ENCODE results near the gene DCLRE1A.

The DCLRE1A gene

DNA sequence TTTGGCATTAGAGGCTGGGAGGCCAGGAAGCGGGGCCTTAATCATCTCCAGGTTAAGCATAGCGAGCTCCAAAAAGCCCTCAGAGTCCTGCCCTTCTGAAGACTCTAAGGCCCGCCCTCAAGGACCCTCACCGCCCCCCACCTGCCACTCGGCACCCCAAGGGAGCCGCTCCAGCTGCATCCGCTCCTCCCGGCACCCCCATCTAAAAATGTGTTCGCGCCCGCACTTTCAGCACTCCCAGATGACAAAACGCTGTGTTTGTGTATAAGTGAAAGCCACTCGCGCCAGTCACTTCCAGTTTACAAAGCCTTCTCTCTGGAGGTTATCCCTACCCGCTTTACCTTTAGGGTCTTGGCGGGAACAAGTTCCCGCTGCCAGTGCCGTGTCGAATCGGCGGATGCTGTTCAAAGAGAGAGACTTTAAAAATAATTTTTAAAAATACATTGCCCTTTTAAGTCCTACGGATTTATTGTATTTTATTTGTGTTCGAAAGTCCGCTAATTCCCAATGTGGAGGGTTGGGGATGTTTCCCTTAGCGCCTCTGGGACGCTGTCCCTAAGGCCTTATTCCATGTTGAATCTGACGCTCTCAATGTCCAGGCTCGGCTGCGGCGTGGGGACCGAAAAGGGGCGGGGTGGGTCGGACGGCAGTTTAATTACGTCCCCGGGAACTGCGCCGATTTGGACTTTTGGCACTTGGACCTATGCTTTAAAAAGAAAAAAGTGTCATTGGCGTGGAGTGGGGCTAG, at the start of gene DCLRE1A, which contains the start of gene NHLRC2:
TSS of gene DCLRE1A (minus strand) at position 70 of the 748 bp plus-strand sequence. CDS start 900 bp downstream, outside the sequence.
TSS of gene NHLRC2 (plus strand) at position 649 of the 748 bp plus-strand sequence. CDS start 212 bp downstream, outside the sequence.
- DNase-seq: peak; percentile 17

DNA sequence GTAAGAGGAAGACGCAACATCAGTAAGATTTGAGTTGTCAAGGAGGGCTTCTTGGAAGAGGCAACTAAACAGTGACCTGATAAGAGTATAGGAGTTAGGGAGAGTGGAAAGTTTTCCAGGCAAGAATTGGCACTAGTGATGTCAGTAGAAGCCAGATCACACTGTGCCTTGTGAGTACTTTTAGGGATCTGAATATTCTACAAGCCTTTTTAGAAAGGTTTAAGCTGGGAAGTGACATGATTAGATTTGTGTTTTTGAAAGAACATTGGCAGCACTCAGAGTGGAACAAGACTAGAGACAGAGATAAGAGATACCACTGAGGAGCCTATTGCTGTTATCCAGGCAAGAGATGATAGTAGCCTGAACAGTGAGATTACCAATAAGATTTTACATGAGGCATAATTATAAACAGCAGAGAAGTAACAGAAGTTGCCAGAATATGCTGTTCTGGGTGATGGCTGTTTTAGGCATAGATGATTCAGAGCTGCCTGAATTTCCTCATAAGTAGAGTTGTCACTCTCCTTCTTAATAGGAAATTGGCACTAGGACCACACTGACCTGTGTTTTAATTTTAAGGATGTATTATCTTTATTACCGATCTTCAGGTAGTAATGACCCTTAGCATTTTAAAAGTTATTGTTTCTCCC, 46.2 kb upstream of the DCLRE1A start:
- DNase-seq: no peak

DNA sequence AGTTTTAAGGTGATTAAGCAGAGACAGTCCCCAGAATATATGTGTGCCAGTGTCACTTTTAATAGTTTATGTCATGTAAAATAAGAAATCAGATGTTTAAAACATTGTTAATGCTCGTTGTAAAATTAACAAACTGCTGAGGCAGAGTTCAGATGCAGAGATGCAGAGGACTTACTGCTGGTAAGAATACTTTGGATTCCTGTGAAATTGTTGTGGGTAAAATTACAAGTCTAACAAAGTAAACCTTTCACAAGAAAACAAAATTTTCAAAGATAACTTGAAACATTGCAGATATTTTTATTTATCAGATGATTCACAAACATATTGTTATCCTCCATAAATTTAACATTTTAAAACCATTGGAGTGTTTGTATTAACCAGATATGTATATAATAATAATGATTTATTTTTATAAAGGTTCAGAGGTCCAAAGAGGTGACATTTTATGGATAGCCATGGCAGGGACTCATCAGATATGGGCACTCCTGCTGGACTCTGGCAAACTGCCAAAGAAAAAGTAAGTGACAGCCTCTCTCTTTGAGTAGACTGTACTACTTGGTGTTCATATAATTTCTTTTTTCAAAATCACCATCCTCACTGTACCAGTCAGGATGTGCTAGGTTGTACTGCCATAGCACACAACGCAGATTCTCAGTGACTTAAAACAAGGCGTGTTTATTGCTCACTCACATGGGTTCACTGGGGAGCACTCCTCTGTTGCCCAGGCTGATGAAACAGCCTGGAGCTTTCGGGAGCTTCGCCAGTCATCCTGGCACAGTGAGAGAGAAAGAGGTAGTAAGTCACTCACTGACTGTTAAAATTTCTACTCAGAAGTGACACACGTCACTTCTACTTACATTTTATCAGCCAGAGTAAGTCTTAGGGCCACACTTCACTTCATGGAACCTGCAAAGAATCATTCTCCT, 44.1 kb upstream of the DCLRE1A start:
- no peak for DNase-seq

DNA sequence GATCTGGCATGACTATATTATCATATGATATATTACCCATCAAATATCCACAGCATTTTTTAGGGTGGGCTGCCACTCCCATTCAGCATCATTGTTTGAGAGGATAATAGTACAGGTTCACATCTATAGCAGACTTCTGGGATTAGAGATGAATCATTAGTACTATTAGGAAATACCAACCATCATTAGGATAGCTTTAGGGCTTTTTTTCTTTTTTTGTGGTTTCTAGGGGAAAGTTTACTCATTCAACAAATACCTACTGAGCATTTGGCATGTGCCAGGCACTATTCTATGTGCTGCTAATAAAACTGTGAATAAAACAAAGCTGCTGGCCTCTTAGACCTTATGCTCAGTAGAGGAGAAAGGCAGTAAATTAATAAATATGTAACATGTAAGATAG, 41.1 kb upstream of the DCLRE1A start:
- no peak for DNase-seq

DNA sequence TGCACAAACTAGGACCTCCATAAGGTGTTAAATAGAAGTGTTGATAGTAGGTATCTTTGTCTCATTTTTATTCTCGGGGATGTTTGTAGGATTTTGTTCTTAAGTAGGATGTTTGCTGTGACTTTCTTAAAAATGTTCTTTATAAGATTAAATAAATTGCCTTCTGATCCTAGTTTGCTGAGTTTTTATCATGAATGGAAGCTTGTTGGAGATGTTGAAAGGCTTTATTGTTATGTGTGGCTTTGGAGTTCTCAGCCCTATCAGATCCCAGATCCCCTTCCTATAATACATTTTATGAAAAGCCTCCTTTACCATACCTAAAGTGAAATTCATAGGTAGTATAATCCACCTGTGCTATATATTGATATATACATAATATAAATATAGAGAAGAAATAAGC, 40.7 kb upstream of the DCLRE1A start:
- no peak for DNase-seq

DNA sequence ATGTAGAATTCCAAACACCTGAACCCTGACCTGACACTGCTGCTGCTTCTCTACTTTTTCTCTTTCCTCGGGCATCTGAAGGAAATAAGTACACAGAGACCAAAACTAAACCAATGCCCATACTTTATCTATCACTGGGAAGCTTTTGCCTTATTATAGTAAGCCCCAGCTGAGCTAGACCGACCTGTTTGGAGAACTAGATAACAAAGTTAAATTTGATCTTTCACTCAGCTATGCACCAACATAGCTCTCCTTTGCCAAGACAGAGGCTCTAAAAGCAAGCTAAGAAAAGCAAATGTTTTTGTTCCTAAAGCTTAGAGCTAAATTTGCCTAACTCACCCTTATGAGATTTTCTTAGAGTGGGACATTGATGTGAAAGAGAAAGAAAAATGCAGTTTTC, 39.7 kb upstream of the DCLRE1A start:
- DNase-seq: no peak

DNA sequence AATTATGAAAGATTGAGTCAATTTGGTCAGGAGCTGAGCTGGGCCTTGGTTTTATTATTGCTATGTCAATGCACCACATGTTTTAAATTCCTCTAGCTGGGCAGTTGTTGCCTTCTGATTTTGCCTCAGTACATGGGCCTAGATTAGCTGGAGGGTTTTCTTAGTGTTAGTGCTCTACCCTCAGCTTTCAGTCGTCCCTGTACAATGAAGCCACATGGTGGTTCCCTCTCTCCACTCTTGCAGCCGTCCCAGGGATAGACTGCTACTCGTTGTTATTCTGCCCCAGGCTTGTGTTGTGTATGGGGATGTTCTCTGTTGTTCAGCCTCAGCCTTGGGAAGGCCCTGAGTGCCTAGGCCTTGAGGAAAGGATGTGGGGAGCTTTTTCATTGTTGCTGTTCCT, 37.6 kb upstream of the DCLRE1A start:
- DNase-seq: no peak

DNA sequence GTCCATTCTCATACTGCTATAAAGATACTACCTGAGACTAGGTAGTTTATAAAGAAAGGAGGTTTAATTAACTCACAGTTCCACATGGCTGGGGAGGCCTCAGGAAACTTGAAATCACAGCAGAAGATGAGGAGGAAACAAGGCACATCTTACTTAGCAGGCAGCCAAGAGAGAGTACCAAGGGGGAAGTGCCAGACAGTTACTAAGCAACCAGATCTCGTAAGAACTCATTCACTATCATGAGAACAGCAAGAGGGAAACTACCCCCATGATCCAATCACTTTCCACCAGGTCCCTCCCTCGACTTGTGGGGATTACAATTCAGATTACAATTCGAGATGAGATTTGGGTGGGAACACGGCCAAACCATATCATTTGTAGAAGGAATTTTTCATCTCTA, 36.9 kb upstream of the DCLRE1A start:
- no peak for DNase-seq

DNA sequence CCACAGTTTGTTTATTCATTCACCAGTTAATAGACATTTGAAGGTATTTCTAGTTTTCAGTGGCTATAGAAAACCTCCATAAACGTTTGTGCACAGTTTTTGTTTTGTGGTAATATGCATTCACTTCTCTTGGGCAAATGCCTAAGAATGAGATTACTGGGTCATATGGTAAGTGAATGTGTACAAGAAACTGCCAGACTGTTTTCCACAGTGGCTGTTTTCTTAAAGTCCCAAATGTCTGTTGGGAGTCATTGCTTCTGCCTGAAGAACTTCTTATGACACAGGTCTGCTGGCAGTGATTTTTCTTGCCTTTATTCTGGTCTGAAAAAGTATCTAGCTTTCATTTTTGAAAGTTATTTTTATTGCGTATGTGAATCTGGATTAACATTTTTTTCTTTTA, 36.0 kb upstream of the DCLRE1A start:
- DNase-seq: no peak

DNA sequence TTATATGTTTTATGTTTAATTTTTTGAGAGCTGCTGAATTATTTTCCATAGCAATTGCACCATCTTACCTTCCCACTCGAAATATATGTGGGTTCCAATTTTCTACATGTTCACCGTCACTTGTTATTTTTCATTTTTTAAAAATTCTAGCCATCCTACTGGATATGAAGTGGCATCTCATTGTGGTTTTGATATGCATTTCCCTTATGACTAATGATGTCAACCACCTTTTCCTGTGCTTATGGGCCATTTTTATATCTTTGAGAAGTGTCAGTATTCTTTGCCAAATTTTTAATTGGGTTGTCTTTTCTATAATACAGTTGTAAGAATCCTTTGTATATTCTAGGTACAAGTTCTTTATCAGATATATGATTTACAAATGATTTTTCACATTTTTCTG, 28.4 kb upstream of the DCLRE1A start:
- DNase-seq: no peak

DNA sequence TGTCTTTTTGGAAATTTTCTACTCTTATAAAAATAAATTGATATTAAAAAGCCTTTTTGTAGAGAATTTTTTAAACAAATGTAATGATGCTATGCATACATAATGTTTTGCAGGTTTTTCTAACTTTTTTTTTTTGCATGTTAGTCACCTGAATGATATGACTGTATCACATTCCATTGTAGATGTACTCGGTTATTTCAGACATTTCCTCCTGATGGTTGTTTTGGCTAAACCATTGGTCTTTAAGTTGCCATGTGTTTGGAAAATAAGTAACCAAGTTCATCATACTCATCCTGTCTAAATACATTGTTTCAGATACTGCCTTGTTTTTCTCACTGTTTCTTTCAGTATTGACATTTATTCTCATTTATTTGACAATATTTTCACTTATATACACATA, 26.4 kb upstream of the DCLRE1A start:
- no peak for DNase-seq

DNA sequence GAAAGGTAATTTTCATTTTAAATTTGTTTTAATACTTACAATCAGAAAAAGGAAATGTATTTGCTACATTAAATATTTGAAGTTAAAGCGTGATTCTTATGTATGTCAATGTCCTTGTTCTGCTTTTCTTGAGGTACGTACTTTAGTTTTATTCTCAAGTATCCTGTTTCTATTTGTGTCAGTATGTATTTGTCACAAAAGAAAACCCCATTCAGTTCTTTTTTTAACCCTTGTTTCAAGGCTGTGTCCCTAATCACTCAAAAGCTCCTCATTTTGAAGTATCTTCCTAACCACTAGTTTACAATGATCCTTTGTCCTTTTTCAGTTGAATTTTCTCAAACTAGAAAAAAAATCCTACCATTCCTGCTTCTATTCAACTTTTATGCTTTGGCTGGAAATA, 25.8 kb upstream of the DCLRE1A start:
- no peak for DNase-seq

DNA sequence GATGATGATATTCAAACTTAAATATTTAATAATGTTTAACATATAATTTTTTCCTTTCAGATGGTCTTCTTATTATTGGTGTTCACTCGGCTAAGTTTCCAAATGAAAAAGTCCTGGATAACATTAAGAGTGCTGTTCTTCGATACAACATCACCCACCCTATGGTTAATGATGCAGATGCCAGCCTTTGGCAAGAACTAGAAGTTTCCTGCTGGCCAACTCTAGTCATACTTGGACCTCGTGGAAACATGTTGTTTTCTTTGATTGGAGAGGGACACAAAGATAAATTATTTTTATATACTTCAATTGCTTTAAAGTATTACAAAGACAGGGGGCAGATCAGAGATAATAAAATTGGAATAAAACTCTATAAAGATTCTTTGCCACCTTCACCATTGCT, 22.6 kb upstream of the DCLRE1A start:
- DNase-seq: no peak

DNA sequence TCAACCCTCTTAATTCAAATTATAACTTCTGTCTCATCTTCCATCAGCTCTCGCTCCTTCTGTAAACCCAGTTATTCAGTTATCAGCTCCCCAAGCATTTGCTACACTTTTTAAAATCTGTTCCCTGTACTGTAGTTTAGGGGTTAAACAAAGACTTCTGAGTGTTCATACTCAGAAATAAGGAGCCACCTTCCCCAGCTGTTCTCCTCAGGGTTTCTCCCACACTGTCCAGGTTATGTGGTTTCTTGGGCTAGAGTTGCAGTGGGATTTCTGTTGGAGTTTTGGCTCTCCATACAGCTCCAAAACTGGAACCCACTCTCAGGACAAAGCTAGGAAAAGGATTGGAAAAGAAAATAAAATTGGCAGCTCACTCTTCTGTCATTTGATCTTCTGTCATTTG, 21.3 kb upstream of the DCLRE1A start:
- DNase-seq: no peak

DNA sequence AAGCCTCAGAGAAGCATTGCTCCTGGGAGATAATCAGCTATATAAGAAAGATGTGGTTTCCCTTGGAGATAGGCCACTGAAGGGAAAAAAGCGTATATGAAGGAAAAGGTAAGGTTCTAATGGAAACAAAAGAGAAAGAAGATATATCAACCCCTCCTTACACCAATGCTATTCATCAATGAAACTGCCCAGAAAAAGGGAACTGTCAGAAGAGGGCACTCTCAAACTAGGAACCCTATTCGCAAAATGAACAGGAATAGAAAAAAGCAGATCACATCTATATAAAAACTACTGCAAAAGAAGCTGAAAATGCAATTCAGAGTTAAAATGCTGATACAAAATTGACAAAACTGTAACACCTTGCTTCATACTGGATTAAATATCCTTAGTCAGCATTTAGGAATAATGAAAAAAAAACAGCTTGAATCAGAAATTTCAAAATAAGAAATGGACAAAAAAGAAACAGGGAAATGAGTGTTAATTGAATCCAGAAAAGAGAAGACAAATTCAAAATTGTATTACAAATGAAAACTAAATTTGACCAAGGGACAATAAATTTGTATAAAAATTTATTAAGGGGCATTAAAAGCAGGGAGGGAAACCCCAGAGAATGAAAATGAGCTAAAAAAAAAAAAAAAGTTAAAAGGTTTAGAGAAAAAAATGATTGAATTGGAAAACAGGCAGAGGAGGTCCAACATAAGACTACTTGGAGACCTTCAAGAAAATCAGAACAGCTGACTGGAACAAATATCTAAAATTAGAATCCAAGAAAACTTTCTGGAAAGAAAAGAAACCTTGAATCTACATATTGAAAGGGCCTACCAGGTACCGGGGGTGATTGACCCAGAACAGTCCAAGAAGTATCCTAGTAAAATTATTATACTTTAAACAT, 18.5 kb upstream of the DCLRE1A start:
- DNase-seq: no peak

DNA sequence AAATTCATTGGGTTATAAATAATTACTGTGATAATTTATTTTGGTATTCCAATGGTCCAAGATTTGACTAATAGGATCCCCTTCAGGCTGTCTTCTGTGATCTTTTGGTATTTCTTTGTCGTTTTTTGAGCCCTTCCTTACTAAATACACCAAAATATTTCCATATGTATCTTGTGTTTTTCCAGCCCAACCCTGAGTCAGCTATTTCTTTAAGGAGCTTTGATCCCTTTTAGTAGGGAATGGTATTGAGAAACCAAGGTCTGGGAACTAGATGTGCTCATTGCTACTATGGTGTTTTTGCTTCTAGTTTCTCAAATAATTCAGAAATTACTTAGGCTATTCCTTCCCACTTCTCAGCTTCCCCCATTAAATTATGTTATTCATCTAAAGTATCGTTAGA, 15.9 kb upstream of the DCLRE1A start:
- DNase-seq: no peak

DNA sequence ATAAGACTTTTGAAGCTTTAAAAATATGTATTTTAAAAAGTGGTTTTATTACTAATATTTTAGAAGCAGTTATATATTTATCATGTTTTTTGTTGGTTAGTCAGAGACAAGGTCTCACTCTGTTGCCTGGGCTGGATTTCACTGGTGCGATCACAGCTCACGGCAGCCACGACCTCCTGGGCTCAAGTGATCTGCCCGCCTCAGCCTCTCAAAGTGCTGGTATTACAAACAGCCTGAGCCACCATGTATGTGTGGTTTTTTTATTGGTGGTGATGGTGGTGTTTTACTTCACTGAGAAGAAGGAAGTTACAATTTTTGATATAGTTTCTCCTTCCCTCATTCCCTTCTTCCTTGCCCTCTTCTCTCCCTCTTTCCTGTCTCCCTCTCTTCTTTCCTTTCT, 14.0 kb upstream of the DCLRE1A start:
- DNase-seq: no peak

DNA sequence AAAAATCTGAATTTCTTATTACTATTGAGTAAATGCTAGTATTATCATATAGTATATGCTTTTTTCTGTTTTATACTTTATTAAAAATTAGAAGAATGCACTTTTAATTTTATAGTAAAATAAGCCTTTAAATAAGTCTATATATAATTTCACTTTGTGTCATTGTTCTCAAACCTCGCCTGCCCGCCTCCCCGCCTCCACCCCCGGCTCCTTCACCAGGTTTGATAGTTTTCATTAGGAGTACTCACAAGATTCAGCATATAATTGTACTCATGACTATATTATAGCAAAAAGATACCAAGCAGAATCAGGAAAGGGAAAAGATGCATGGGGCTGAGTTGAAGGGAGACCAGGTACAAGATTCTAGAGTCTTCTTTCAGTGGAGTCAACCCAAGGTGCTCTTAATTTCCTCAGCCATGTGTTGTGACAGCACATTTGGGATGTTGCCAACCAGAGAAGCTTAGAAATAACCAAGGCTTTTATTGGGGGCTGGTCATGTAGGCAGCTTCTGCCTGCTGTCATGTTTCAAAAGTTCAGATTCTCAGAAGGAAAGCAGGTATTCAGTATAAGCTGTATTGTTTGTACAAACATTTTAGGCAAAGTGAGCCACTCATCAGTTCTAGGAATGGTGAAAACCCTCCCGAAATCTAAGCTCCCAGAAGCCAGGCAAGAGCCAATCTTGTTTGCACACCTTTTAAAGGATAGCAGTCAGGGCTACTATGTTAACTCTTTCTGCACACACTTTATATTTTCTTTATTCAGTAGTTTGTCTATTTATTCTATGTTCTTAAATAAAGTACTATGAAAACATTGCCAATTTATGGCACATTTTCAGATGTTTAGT, 12.9 kb upstream of the DCLRE1A start:
- DNase-seq: no peak

DNA sequence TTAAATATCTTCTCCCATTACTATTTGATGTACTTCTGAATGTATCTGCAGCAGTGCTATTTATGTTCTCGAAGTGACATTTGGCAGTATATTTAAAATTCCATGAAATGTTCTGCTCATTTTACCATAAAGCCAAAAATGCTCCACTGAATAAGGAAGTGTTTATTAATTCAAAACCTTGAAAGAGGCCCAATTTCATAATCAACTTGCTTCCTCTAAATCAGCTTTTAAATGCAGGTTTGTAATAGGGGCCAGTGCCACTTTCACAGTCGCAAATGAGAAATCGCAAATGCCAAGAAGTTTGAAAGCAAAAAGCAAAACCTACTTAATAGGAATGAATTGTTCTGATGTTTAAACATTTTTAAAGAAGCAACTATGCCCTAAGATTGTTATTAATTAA, 12.0 kb upstream of the DCLRE1A start:
- DNase-seq: no peak

DNA sequence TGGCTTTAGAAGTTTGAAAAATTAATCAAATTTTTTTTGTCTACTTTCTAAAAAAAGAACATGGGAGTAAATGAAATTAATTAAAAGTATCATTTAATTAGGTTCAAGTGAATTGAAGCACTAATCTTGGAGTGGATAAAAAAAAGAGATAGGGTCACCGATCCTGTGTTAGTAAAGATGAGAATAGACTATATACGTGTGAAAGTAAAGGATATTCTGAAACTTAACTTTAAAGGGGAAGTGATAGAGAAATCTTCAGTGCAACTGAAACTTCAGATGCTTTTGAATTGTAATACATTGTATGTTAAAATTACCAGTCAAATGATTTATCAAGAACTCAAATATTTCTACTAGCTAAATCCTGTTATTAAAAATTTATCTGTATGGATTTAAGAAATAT, 5.4 kb upstream of the DCLRE1A start:
- DNase-seq: no peak

DNA sequence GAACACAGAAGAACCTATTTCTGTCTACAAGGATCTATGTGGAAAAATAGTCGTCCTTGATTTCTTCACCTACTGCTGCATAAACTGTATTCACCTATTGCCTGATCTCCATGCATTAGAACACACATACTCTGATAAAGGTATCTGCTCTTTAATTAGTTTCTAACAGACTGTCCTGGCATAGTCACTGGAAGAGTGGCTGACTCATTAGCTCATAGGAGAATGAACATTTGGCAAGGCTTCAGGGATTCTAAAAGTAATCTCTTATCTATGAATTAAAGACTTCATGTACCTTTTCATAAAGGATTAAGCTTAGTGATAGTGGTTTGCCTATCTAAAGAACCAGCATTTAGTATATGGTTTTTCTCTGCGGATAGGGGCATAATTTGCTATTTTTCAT, 4.7 kb upstream of the DCLRE1A start:
- no peak for DNase-seq

DNA sequence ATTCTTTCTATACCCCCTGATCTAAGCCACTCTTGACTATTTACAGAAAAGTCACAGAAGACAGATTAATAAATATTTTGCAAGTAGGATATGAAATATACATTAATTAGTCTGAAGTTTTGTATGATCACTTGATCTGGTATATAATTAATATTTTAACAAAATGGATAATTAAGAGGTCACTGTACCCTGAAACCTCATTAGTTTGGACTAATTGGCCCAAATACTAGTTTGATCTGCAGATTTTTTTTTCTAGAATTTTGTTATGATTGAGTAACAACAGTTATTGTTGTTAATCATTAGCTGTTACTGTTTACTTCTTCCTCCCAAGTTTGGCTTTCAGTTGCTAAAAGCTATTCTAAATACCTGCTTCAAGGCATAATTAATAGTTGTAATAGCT, 3.3 kb upstream of the DCLRE1A start:
- no peak for DNase-seq
